HG03103 (cell line): Measurements from ENCODE around the gene MBTPS1.

Source experiments
- ATAC-seq: cut with Tn5 transposase; IDR thresholded peaks from one replicate; pipeline ENCODE4 v1.9.1; 2021; ENCODE audit warnings: low read depth; ENCODE audit not compliant: unreplicated experiment

MBTPS1 gene

GRCh38 chr16:84116720-84117493 lies at the start of gene MBTPS1:
Gene MBTPS1 (minus strand): TSS chr16:84116942. CDS start chr16:84101783, 15,159 bp downstream.
- peak; percentile 91 for ATAC-seq

- no peak for ATAC-seq
These were observed 49.0 kb upstream of the MBTPS1 start for GRCh38 chr16:84165746-84166145.

DNA sequence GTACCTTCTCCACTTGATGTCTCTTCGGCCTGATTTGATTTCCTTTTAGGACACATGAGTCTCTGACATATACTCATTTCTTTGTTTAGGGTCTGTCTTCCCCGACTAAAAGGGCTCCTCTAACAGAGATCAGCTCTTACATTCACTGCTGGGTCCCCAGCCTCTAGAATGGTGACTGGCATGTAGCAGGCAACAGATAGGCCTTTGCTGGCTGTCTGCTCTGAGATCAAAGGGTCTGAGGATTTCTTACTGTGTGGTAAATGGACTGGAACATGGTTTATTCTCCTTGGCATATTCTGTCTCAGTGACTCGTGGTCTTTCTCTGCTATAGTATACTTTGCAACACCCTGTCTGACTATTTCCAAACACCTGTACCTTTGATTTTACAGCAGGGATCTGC lies 45.1 kb upstream of the MBTPS1 start:
- ATAC-seq: no peak

DNA sequence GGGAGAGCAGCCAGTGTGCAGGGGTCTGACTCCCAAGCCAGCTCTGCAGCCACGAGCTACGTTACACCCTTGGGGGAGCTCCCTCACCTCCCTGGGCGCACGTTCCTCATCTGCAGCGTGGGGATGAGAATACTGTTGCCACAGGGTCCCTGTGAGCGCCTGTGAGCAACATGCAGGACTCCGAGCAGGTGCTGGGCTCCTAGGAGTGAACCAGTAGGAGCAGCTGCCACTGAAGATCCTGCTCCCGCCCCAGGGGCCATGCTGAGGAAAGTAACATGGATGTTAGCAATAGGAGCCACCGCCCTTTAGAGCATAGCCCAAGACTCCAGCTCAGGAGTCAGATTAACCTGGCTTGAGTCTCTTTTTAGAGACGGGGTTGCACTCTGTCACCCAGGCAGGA lies 44.3 kb upstream of the MBTPS1 start:
- no peak for ATAC-seq

GRCh38 chr16:84159800-84160199 lies 43.1 kb upstream of the MBTPS1 start:
- no peak for ATAC-seq

GRCh38 chr16:84159007-84159406 lies 42.3 kb upstream of the MBTPS1 start:
- no peak for ATAC-seq

GRCh38 chr16:84156342-84156784 lies 39.6 kb upstream of the MBTPS1 start:
- ATAC-seq: no peak

DNA sequence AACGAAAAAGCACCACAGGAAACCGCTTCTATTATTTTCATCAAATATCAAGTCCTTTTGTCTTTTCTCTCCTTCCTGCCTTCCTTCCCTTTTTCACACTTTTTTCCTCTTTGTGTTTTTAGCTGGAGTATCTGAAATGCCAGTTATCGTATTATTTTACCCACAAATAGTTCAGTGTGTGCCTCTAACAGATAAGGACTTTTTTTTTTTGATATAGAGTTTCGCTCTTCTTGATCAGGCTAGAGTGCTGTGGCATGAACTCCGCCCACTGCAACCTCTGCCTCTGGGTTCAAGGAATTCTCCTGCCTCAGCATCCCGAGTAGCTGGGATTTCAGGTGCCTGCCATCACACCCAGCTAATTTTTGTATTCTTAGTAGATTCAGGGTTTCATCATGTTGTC lies 39.0 kb upstream of the MBTPS1 start:
- no peak for ATAC-seq

- ATAC-seq: no peak
These were observed 38.5 kb upstream of the MBTPS1 start for GRCh38 chr16:84155226-84155625.

- ATAC-seq: no peak
These were observed 37.0 kb upstream of the MBTPS1 start for GRCh38 chr16:84153660-84154214.

GRCh38 chr16:84150926-84151325 lies 34.2 kb upstream of the MBTPS1 start:
- ATAC-seq: no peak

- peak; percentile 80 for ATAC-seq
These were observed 28.3 kb upstream of the MBTPS1 start, which contains the start of the genes DNAAF1 and HSDL1 for GRCh38 chr16:84144859-84145639. Gene DNAAF1 (plus strand): TSS chr16:84145308. CDS start chr16:84145441, 133 bp downstream. Gene HSDL1 (minus strand): TSS chr16:84145177. CDS start chr16:84131321, 13,856 bp downstream.

DNA sequence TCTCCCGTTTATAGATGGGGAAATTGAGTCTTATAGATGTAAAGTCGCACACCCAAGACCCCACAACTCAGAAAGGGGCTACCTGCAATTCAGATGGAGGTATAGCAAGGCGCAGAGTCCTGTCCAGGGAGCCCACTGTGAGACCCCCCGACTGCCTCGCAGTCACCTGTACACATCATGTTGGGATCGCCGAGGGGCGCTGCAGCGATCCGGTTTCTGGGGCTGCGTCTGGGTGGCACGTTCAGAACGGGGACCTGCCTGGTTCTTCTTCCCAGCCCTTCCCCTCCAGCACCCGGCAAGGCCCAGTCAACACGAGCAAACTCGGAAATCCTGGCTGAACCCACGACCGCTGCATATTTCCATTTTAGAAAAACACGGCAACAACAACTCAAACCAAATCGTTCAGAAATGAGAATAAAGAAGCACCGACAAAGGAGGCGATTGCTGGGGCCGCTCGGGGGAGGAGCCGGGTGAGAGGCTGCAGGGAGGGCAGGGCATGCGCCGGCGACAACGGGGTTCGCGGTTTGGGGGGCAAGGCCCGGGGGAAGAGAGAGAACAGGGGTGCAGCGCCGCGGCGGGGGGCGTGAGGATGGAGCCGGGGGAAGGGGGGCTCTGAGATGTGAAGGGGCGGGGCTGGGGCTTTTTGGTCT lies 27.6 kb upstream of the MBTPS1 start:
- ATAC-seq: no peak

- ATAC-seq: no peak
These were observed 27.1 kb upstream of the MBTPS1 start for GRCh38 chr16:84143784-84144199.

GRCh38 chr16:84143081-84143480 lies 26.3 kb upstream of the MBTPS1 start:
- ATAC-seq: no peak

DNA sequence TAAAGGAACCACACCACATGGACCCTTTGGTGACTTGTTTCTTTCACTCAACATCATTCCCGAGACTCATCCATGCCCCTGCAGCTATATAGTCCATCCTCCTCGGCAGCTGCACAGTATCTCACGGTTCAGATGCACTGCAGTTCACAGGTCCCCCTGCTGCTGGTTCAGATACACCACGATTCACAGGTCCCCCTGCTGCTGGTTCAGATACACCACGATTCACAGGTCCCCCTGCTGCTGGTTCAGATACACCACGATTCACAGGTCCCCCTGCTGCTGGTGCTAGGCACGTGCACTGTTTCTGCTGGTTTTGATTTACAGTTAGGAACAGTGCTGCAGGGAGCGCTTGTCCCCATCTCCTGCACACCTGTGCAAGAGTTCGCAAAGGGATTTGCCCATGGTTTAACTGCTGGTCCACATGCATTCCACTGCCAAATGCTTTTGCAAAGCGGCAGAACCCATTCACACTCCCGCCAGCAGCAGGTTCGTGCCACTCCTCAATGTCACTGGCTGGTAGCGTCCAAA lies 24.5 kb upstream of the MBTPS1 start:
- ATAC-seq: no peak

DNA sequence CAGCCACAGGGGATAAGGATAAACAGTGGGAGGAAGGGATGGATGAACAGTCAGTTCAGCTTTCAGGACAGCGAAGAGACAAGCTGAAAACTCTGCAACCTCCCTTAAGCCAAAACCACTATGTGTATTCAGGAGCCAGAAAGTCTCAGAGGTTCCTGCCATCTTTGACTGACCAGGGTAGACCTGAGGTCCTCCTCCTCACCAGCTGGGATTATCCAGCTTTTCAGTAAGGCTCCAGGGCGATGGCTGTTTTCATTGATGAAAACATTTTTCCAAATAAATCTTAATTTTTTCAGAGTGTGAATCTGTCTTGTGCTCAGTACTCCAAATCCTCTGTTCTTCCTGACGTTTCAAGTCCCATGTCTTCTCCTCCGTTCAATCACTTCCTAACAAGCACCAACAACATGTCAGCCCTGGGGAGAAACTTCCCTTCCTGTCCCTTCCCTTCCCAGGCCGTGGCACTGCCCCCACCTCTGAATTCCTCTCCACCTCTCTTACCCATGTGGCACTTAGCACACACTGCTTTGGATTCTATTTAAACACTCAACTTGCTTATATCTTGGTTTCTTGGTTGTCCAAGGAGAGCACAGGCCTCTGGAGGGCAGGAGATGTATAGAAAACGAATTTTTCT lies 23.0 kb upstream of the MBTPS1 start:
- ATAC-seq: no peak

GRCh38 chr16:84138824-84139627 lies 22.3 kb upstream of the MBTPS1 start:
- no peak for ATAC-seq

- ATAC-seq: no peak
These were observed 21.7 kb upstream of the MBTPS1 start for GRCh38 chr16:84138500-84138823.
